ENCODE measurements around the gene NXPH1.

Gene NXPH1

DNA sequence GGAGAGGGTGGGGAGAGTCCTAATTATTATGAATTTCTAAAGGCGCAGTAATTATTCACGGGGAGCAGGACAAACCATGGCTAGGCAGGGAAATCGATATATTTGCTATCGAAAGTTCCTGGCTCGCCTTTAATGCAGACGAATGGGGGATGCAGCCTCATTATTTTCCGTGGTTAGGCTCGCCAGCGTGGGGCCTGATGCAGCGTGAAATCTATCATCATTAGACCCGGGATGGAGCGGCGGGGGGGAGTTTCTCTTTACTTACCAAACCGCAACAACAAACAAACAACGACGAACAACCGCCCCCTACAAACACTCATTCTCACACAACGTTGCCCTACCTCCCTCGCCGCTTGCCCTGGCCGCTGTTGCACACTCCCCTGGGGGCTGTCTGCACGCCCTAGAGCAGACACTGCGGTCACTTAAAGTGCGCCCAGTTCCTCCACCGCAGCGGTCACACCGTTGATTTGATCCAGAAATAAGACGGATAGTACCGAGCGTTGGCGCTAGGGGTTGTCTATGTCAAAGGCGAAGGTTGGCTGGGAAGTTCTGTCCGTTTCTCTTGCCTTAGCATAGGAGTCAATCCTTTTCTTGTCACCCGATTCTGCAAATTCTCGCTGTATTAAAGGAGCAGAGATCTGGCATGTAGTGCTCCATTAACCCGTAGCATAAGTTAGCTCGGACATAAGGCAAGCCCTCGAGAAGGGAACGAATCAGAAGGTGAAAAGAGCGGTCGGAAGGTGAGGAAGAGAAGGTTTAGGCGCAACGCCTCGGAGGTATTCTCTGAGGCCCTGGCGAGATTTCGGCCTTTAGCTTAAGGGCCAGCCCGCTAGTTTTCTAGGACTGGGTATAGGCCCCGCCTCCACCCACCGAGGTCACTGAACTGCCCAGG is 10.4 kb downstream of the NXPH1 start:
- Histone ChIP-seq H3K36me3 (no peaks in the 10 kb centered on the region), H3K27me3 (ENCODE audit: insufficient read depth, low read depth, severe bottlenecking) (no peaks in the 10 kb centered on the region), H3K27ac (no peak overlapping the region), H3K9me3 (ENCODE audit: severe bottlenecking) (peaks cover 5% of the 10 kb centered on the region), H3K4me3 (ENCODE audit: low read depth, low read length) (peak overlapping the region; percentile 60)
- peak; percentile 69 for DNase-seq
- TF ChIP-seq, protein P1, sequence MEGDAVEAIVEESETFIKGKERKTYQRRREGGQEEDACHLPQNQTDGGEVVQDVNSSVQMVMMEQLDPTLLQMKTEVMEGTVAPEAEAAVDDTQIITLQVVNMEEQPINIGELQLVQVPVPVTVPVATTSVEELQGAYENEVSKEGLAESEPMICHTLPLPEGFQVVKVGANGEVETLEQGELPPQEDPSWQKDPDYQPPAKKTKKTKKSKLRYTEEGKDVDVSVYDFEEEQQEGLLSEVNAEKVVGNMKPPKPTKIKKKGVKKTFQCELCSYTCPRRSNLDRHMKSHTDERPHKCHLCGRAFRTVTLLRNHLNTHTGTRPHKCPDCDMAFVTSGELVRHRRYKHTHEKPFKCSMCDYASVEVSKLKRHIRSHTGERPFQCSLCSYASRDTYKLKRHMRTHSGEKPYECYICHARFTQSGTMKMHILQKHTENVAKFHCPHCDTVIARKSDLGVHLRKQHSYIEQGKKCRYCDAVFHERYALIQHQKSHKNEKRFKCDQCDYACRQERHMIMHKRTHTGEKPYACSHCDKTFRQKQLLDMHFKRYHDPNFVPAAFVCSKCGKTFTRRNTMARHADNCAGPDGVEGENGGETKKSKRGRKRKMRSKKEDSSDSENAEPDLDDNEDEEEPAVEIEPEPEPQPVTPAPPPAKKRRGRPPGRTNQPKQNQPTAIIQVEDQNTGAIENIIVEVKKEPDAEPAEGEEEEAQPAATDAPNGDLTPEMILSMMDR (IDR thresholded peaks at IDR 0.05; ENCODE audit: low read depth, low read length): peak; percentile 49; the same call in 1 of the 2 replicates

DNA sequence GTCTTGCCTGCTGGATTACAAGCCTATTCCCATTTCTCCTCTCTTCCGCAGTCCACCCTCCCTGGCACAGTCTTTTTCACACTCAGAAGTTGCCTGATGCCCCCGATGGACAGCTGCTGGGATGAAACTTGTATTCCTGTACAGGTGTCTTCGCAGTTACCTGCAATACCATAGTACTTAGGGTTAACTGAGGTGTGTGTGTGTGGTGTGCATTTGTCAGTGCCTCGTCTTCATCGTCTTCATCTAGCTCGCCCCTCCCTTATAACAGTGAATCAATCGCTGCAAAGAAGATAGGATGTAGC is 11.0 kb downstream of the NXPH1 start:
- TF ChIP-seq, protein P1 (IDR thresholded peaks at IDR 0.05; ENCODE audit: low read depth, low read length): peak; percentile 49
- peaks cover 5% of the 10 kb centered on the region for H3K9me3 ChIP-seq (ENCODE audit: severe bottlenecking)
- no peaks in the 10 kb centered on the region for H3K36me3 ChIP-seq
- H3K27ac ChIP-seq: no peak overlapping the region
- no peaks in the 10 kb centered on the region for H3K27me3 ChIP-seq (ENCODE audit: insufficient read depth, low read depth, severe bottlenecking)
- DNase-seq: peak; percentile 50
- no peak overlapping the region for H3K4me3 ChIP-seq (ENCODE audit: low read depth, low read length)

DNA sequence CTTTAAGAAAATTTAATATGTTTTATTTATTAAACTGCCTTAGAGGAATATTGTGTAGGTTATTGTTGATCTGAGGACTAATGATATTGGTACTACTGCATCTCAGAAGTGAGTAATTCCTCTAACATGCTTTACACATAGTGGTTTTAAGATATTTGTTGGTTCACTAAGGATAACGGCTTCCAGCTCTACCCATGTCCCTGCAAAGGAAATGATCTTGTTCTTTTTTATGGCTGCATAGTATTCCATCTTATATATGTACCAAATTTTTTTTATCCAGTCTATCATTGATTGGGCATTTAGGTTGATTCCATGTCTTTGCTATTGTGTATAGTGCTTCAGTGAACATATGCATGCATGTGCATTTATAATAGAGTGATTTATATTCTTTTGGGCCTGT is 20.1 kb downstream of the NXPH1 start:
- H3K4me3 ChIP-seq (ENCODE audit: low read depth, low read length): no peak overlapping the region
- TF ChIP-seq, protein P1 (IDR thresholded peaks at IDR 0.05; ENCODE audit: low read depth, low read length): no peak
- H3K9me3 ChIP-seq (ENCODE audit: severe bottlenecking): peaks cover 4% of the 10 kb centered on the region
- H3K36me3 ChIP-seq: no peaks in the 10 kb centered on the region
- H3K27ac ChIP-seq: no peak overlapping the region
- DNase-seq: no peak
- H3K27me3 ChIP-seq (ENCODE audit: insufficient read depth, low read depth, severe bottlenecking): no peaks in the 10 kb centered on the region

DNA sequence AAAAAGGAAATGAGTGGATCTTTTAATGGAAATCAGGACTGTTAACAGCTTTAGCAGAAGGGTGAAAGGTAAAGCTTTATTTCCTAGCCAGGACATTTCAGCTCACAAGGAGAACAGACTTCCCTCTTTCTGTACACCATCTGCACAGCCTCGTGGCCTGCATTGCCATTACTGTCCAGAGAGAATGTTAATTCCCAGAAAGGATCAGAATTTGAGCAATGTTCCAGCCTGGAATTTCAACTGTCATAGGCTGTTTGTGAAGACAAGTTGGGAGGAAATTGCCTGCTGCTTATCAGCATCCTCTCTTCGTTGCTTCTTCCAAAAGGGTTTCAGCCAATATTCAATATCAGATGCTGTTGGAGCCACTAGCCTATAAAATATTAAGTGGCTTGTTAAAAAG is 22.0 kb downstream of the NXPH1 start:
- no peaks in the 10 kb centered on the region for H3K36me3 ChIP-seq
- TF ChIP-seq, protein P1 (IDR thresholded peaks at IDR 0.05; ENCODE audit: low read depth, low read length): no peak
- DNase-seq: peak; percentile 9

DNA sequence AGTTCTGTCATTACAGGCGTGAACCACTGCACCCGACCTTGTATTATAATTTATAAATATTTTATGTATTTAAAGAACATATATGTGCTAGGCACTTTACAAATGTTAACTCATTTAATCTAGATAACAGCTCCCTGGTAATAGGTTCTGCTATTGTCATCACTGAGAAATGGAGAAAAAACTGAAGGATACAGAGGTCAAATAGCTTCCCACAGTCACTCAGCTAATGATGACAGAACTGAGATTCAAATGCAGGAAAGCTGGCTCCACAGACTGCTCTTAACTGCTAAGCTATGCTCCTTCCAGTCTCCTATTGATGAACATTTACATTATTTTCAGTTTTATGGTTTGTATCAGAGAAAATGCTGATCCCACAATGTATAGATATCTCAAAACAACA is 28.9 kb downstream of the NXPH1 start:
- Histone ChIP-seq H3K9me3 (ENCODE audit: severe bottlenecking) (no peaks in the 10 kb centered on the region), H3K27me3 (ENCODE audit: insufficient read depth, low read depth, severe bottlenecking) (no peaks in the 10 kb centered on the region), H3K36me3 (no peaks in the 10 kb centered on the region), H3K4me3 (ENCODE audit: low read depth, low read length) (no peak overlapping the region), H3K27ac (no peak overlapping the region)
- DNase-seq: no peak
- TF ChIP-seq, protein P1 (IDR thresholded peaks at IDR 0.05; ENCODE audit: low read depth, low read length): no peak

More for the DNA sequence above, 22.0 kb downstream of the NXPH1 start:
- no peak overlapping the region for H3K4me3 ChIP-seq (ENCODE audit: low read depth, low read length)
- no peak overlapping the region for H3K27ac ChIP-seq
- H3K27me3 ChIP-seq (ENCODE audit: insufficient read depth, low read depth, severe bottlenecking): no peaks in the 10 kb centered on the region
- peaks cover 4% of the 10 kb centered on the region for H3K9me3 ChIP-seq (ENCODE audit: severe bottlenecking)

DNA sequence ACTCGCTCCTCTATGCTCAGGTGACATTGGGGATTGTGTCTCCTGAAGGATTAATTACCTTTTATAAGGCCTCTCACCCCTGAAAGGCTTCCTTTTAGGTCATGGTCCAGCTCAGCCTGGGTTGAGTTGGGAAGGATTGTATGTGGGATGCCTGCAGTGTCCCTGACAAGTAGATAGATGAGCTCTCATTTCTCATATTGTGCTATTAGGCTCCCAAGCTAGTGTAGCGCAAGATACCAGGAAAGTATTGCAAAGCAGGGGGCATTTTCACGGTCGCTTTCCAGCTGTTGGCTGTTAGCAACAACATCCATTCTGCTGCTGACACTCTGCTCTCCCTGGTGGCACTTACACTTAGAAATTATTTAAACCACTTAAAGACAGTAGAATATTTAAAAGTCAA is 31.9 kb downstream of the NXPH1 start:
- Histone ChIP-seq H3K9me3 (ENCODE audit: severe bottlenecking) (no peaks in the 10 kb centered on the region), H3K27ac (no peak overlapping the region), H3K36me3 (no peaks in the 10 kb centered on the region), H3K4me3 (ENCODE audit: low read depth, low read length) (no peak overlapping the region), H3K27me3 (ENCODE audit: insufficient read depth, low read depth, severe bottlenecking) (no peaks in the 10 kb centered on the region)
- DNase-seq: no peak
- TF ChIP-seq, protein P1 (IDR thresholded peaks at IDR 0.05; ENCODE audit: low read depth, low read length): no peak
